ENCODE measurements around the gene TFR2. TPM values are rescaled to one million over a fixed set of nuclear protein-coding genes. Genes with fewer than 3 reads are reported as not detected.
"Not testable (repeated sequence)": the region's sequence is repeated elsewhere in the genome, so short reads cannot be mapped to it uniquely, and the experiment has no call there.

TFR2 gene
- total and polyA plus RNA-seq, 10 donors, result 1.7 to 6.6 (median 2.1) TPM

DNA sequence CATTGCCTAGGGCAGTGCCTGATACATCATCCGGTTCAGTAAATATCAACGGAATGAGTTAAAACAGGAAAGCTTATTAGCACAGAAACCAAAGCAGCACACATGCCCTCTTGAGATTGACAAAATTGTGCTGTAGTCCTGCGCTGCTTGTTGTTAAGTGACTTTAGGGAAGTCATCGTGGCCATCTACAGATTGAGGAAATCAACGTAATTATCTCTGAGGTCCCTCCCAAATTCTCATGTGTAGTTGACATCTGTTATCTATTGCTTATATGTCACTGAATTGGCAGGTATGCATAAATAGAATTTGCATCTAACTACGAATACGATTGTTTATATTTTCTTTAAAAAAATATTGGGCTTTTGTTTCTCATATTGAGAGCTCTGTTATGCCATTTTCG is 28.7 kb upstream of the TFR2 start:
- H3K4me1 ChIP-seq, result peaks cover 0 to 11% (median 7%) of the 10 kb centered on the region in 6 donors
- TF ChIP-seq CTCF (IDR thresholded peaks at IDR 0.05 in 8 of 11, conservative IDR thresholded peaks at IDR 0.05 in 3 of 11) (no peak), POLR2AphosphoS5 (IDR thresholded peaks at IDR 0.05) (no peak), POLR2A (IDR thresholded peaks at IDR 0.05) (no peak)
- H3K9me3 ChIP-seq, result no peaks in the 10 kb centered on the region
- H3K27ac ChIP-seq, result no peak overlapping the region
- no peaks in the 10 kb centered on the region for H3K36me3 ChIP-seq
- no peak for DNase-seq
- H3K4me3 ChIP-seq, result no peak overlapping the region
- intact Hi-C loops (cut with DNase I; ENCODE audit: low total_unique reads), result loop anchor here (10.0 kb wide), 1 partner anchor 55 kb away; the partner anchor contains the start of gene MOSPD3
- no peaks in the 10 kb centered on the region for H3K27me3 ChIP-seq (replicated peaks in 1 of 7)
- 63 to 72% (median 63%) methylated on average over 8 of the region's 8 CpGs for WGBS, 5 donors

DNA sequence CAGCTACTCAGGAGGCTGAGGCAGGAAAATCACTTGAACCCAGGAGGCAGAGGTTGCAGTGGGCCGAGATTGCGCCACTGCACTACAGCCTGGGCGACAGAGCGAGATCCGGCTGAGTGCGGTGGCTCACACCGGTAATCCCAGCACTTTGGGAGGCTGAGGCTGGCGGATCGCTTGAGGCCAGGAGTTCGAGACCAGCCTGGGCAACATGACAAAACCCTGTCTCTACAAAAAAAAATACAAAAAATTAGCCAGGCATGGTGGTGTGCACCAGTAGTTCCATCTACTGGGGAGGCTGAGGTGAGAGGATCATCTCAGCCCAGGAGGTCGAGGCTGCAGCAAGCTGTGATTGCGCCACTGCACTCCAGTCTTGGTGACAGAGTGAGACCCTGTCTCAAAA is 27.8 kb upstream of the TFR2 start:
- H3K36me3 ChIP-seq; H3K27ac ChIP-seq; H3K9me3 ChIP-seq; H3K27me3 ChIP-seq (replicated peaks in 1 of 7); H3K4me3 ChIP-seq; intact Hi-C loops (cut with DNase I; ENCODE audit: low total_unique reads): not testable (repeated sequence)
- WGBS, 5 donors, result 92 to 94% (median 93%) methylated on average over 12 of the region's 12 CpGs
- peaks cover 0 to 11% (median 7%) of the 10 kb centered on the region in 6 donors for H3K4me1 ChIP-seq
- peak; percentile 59 for DNase-seq

DNA sequence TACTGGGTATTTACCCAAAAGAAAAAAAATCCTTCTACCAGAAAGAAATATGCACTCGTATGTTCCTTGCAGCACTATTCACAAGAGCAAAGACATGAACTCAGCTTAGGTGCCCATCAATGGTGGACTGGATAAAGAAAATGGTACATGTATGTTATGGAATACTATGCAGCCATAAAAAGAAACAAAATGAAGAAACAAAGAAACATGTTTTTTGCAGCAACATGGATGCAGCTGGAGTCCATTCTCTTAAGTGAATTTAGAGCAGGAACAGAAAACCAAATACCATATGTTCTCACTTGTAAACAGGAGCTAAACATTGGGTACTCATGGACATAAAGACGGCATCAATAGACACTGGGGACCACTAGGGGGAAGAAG is 26.7 kb upstream of the TFR2 start:
- DNase-seq, result no peak
- 85 to 94% (median 88%) methylated on average over 2 of the region's 2 CpGs for WGBS, 5 donors
- H3K36me3 ChIP-seq, result no peaks in the 10 kb centered on the region
- H3K9me3 ChIP-seq, result no peaks in the 10 kb centered on the region
- no peak overlapping the region for H3K4me3 ChIP-seq
- H3K27me3 ChIP-seq (replicated peaks in 1 of 7), result no peaks in the 10 kb centered on the region
- H3K27ac ChIP-seq, result no peak overlapping the region
- H3K4me1 ChIP-seq, result peaks cover 0 to 8% (median 6%) of the 10 kb centered on the region in 6 donors
- intact Hi-C loops (cut with DNase I; ENCODE audit: low total_unique reads), result no loop called here
- TF ChIP-seq POLR2A (IDR thresholded peaks at IDR 0.05) (no peak), POLR2AphosphoS5 (IDR thresholded peaks at IDR 0.05) (no peak), CTCF (IDR thresholded peaks at IDR 0.05 in 8 of 11, conservative IDR thresholded peaks at IDR 0.05 in 3 of 11) (no peak)

DNA sequence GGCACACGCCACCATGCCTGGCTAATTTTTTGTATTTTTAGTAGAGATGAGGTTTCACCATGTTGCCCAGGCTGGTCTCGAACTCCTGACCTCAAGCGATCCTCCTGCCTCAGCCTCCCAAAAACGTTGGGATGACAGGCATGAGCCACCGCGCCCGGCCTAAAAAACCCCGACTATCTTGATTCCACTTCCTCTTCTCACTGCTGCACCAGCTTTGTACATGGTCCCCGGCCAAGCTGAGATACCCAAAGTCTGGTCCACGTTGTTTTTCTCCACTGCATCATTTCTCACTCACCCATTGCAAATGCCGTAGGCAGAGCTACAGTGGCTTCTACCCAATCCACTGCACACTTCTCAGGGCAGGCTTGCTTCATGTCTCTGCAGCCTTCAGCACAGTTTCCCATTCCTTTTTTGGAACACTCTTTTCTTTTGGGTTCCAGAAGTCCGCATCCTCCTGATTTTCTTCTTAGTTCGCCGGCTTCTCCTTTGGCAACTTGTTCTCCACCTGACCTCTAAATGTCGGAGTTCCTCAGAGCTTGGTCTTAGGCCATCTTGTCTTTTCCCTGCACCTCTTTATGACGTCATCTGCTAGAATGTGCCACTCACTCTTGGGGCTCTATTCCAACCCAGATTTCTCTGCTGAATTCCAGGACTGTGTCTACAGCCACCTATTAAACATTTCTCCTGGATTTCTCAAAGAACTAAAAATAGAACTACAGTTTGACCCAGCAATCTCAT is 26.1 kb upstream of the TFR2 start:
- no peak overlapping the region for H3K4me3 ChIP-seq
- H3K36me3 ChIP-seq, result no peaks in the 10 kb centered on the region
- 74 to 80% (median 77%) methylated on average over 16 of the region's 16 CpGs for WGBS, 5 donors
- H3K27ac ChIP-seq, result no peak overlapping the region
- peaks cover 0 to 2% (median under 1%) of the 10 kb centered on the region in 6 donors for H3K4me1 ChIP-seq
- H3K9me3 ChIP-seq, result no peaks in the 10 kb centered on the region
- intact Hi-C loops (cut with DNase I; ENCODE audit: low total_unique reads), result no loop called here
- H3K27me3 ChIP-seq (replicated peaks in 1 of 7), result no peaks in the 10 kb centered on the region
- DNase-seq, result no peak
- TF ChIP-seq POLR2AphosphoS5 (IDR thresholded peaks at IDR 0.05), result no peak
- TF ChIP-seq CTCF (IDR thresholded peaks at IDR 0.05 in 8 of 11, conservative IDR thresholded peaks at IDR 0.05 in 3 of 11), result no peak
- no peak for TF ChIP-seq POLR2A (IDR thresholded peaks at IDR 0.05)
